ENCODE data around the gene AGTR1. TPM values are rescaled to one million over a fixed set of nuclear protein-coding genes. Genes with fewer than 3 reads are reported as not detected.
"Not testable (repeated sequence)": the region's sequence is repeated elsewhere in the genome, so short reads cannot be mapped to it uniquely, and the experiment has no call there.

AGTR1 gene
- total RNA-seq, 2 donors from 2014 or later: not detected

GRCh38 chr3:148785026-148785425 lies 87.3 kb downstream of the AGTR1 start:
- not testable (repeated sequence) for H3K4me1 Mint-ChIP-seq (ENCODE audit: low read depth); ATAC-seq (replicated peaks in 1 of 2); H3K4me3 Mint-ChIP-seq; H3K27ac Mint-ChIP-seq; H3K9me3 Mint-ChIP-seq; DNase-seq; H3K27me3 Mint-ChIP-seq (ENCODE audit: low read depth); H3K36me3 Mint-ChIP-seq (ENCODE audit: insufficient read depth in 2 of 2)

GRCh38 chr3:148786159-148786558 lies 88.5 kb downstream of the AGTR1 start:
- H3K9me3 Mint-ChIP-seq; H3K4me1 Mint-ChIP-seq (ENCODE audit: low read depth); H3K27ac Mint-ChIP-seq; H3K4me3 Mint-ChIP-seq; H3K27me3 Mint-ChIP-seq (ENCODE audit: low read depth); ATAC-seq (replicated peaks in 1 of 2); H3K36me3 Mint-ChIP-seq (ENCODE audit: insufficient read depth in 2 of 2); DNase-seq: not testable (repeated sequence)

- no peak for ATAC-seq (replicated peaks in 1 of 2)
- DNase-seq: no peak
- no peaks in the 10 kb centered on the region for H3K4me1 Mint-ChIP-seq (ENCODE audit: low read depth)
- no peak overlapping the region for H3K4me3 Mint-ChIP-seq
- H3K27me3 Mint-ChIP-seq (ENCODE audit: low read depth): peaks cover 7% of the 10 kb centered on the region
- no peak overlapping the region for H3K27ac Mint-ChIP-seq
- no peaks in the 10 kb centered on the region for H3K36me3 Mint-ChIP-seq (ENCODE audit: insufficient read depth in 2 of 2)
- peaks cover 0 to 1% of the 10 kb centered on the region in 2 donors for H3K9me3 Mint-ChIP-seq
Measured at GRCh38 chr3:148789146-148789545, 91.4 kb downstream of the AGTR1 start.

GRCh38 chr3:148789906-148790305 lies 92.2 kb downstream of the AGTR1 start:
- no peaks in the 10 kb centered on the region for H3K4me1 Mint-ChIP-seq (ENCODE audit: low read depth)
- H3K27me3 Mint-ChIP-seq (ENCODE audit: low read depth): peaks cover 7% of the 10 kb centered on the region
- no peak for ATAC-seq (replicated peaks in 1 of 2)

GRCh38 chr3:148790370-148790769 lies 92.7 kb downstream of the AGTR1 start:
- DNase-seq: no peak
- H3K4me1 Mint-ChIP-seq (ENCODE audit: low read depth): no peaks in the 10 kb centered on the region
- no peaks in the 10 kb centered on the region for H3K9me3 Mint-ChIP-seq
- H3K27me3 Mint-ChIP-seq (ENCODE audit: low read depth): peaks cover 7% of the 10 kb centered on the region
- H3K4me3 Mint-ChIP-seq: no peak overlapping the region
- no peaks in the 10 kb centered on the region for H3K36me3 Mint-ChIP-seq (ENCODE audit: insufficient read depth in 2 of 2)
- ATAC-seq (replicated peaks in 1 of 2): no peak
- H3K27ac Mint-ChIP-seq: no peak overlapping the region

More at GRCh38 chr3:148789906-148790305, 92.2 kb downstream of the AGTR1 start:
- no peak overlapping the region for H3K4me3 Mint-ChIP-seq
- no peak overlapping the region for H3K27ac Mint-ChIP-seq
- H3K36me3 Mint-ChIP-seq (ENCODE audit: insufficient read depth in 2 of 2): no peaks in the 10 kb centered on the region
- DNase-seq: no peak
- H3K9me3 Mint-ChIP-seq: no peaks in the 10 kb centered on the region

- H3K36me3 Mint-ChIP-seq (ENCODE audit: insufficient read depth in 2 of 2): no peaks in the 10 kb centered on the region
- peaks cover 7% of the 10 kb centered on the region for H3K27me3 Mint-ChIP-seq (ENCODE audit: low read depth)
- DNase-seq (no peak), ATAC-seq (replicated peaks in 1 of 2) (no peak)
- no peaks in the 10 kb centered on the region for H3K9me3 Mint-ChIP-seq
- no peak overlapping the region for H3K4me3 Mint-ChIP-seq
- no peak overlapping the region for H3K27ac Mint-ChIP-seq
- H3K4me1 Mint-ChIP-seq (ENCODE audit: low read depth): no peaks in the 10 kb centered on the region
Measured at GRCh38 chr3:148790851-148791735, 93.4 kb downstream of the AGTR1 start.

- ATAC-seq (replicated peaks in 1 of 2) (no peak), DNase-seq (no peak)
- Mint-ChIP-seq H3K27ac (no peak overlapping the region), H3K9me3 (no peaks in the 10 kb centered on the region), H3K4me1 (ENCODE audit: low read depth) (no peaks in the 10 kb centered on the region), H3K27me3 (ENCODE audit: low read depth) (peaks cover 7% of the 10 kb centered on the region), H3K4me3 (no peak overlapping the region), H3K36me3 (ENCODE audit: insufficient read depth in 2 of 2) (no peaks in the 10 kb centered on the region)
Measured at GRCh38 chr3:148791920-148792319, 94.2 kb downstream of the AGTR1 start.

- Mint-ChIP-seq H3K27me3 (ENCODE audit: low read depth) (peaks cover 7% of the 10 kb centered on the region), H3K9me3 (no peaks in the 10 kb centered on the region), H3K27ac (no peak overlapping the region), H3K4me3 (no peak overlapping the region), H3K36me3 (ENCODE audit: insufficient read depth in 2 of 2) (no peaks in the 10 kb centered on the region), H3K4me1 (ENCODE audit: low read depth) (no peaks in the 10 kb centered on the region)
- ATAC-seq (replicated peaks in 1 of 2) (no peak), DNase-seq (no peak)
Measured at GRCh38 chr3:148792516-148792915, 94.8 kb downstream of the AGTR1 start.

Other genes with a start within 250 kb of the AGTR1 start
- not detected for gene CPB1, start 129.9 kb downstream of the AGTR1 start, total RNA-seq
- gene CPA3, start 167.4 kb downstream of the AGTR1 start, total RNA-seq: not detected